ENCODE results near the gene VAC14. TPM values are rescaled to one million over a fixed set of nuclear protein-coding genes. Genes with fewer than 3 reads are reported as not detected.

Gene VAC14
- total RNA-seq, 1 donor, result 37.1 TPM

- no peak for TF ChIP-seq CTCF (IDR thresholded peaks at IDR 0.05; ENCODE audit: insufficient read depth, low read depth, low read length)
- H3K4me3 ChIP-seq (ENCODE audit: low read depth, low read length), result no peak overlapping the region
- no peak for DNase-seq (ENCODE audit: low read depth)
Observed at GRCh38 chr16:70736465-70737376, 64.2 kb downstream of the VAC14 start.

- no peak for TF ChIP-seq CTCF (IDR thresholded peaks at IDR 0.05; ENCODE audit: insufficient read depth, low read depth, low read length)
- DNase-seq (ENCODE audit: low read depth), result peak; percentile 47
- H3K4me3 ChIP-seq (ENCODE audit: low read depth, low read length), result no peak overlapping the region
Observed at GRCh38 chr16:70735141-70735979, 65.6 kb downstream of the VAC14 start.

GRCh38 chr16:70734522-70735095 is 66.3 kb downstream of the VAC14 start:
- no peak overlapping the region for H3K4me3 ChIP-seq (ENCODE audit: low read depth, low read length)
- no peak for DNase-seq (ENCODE audit: low read depth)

GRCh38 chr16:70730944-70731343 is 70.0 kb downstream of the VAC14 start:
- DNase-seq (ENCODE audit: low read depth), result no peak
- TF ChIP-seq CTCF (IDR thresholded peaks at IDR 0.05; ENCODE audit: insufficient read depth, low read depth, low read length), result no peak
- H3K4me3 ChIP-seq (ENCODE audit: low read depth, low read length), result no peak overlapping the region

More at GRCh38 chr16:70734522-70735095, 66.3 kb downstream of the VAC14 start:
- no peak for TF ChIP-seq CTCF (IDR thresholded peaks at IDR 0.05; ENCODE audit: insufficient read depth, low read depth, low read length)

GRCh38 chr16:70730031-70730430 is 70.9 kb downstream of the VAC14 start:
- no peak for DNase-seq (ENCODE audit: low read depth)
- no peak for TF ChIP-seq CTCF (IDR thresholded peaks at IDR 0.05; ENCODE audit: insufficient read depth, low read depth, low read length)
- no peak overlapping the region for H3K4me3 ChIP-seq (ENCODE audit: low read depth, low read length)

- no peak for TF ChIP-seq CTCF (IDR thresholded peaks at IDR 0.05; ENCODE audit: insufficient read depth, low read depth, low read length)
- no peak overlapping the region for H3K4me3 ChIP-seq (ENCODE audit: low read depth, low read length)
- DNase-seq (ENCODE audit: low read depth), result no peak
Observed at GRCh38 chr16:70729292-70729691, 71.7 kb downstream of the VAC14 start.

Data from fibroblast of villous mesenchyme (primary cell).